HepG2 (cell line): Measurements from ENCODE around the gene FUT3. TPM values are rescaled to one million over a fixed set of nuclear protein-coding genes. Genes with fewer than 3 reads are reported as not detected.
A peak's percentile ranks its signal among the peaks of the same experiment; 100 is the strongest.

Experiments
- ATAC-seq: fragments of 200-7000 bp; cut with Tn5 transposase; 3 replicates; pipeline ENCODE4 v1.9.1; 2020; ENCODE audit warnings: mild to moderate bottlenecking, moderate library complexity
- BruUV-seq: library from RNA; stranded (reverse); fragments of 400-500 nt; replicated peaks from 2 replicates; lab custom pipeline; 2021; lab: Mats Ljungman, UMichigan
- CTCF ChIA-PET: fragments of 300-600 bp; formaldehyde crosslinking; extraction: SDS; loops from one replicate; lab custom pipeline; 2021; ENCODE audit warnings: low total read pairs, inconsistent platforms, low intra/inter-chr PET ratio; lab: Yijun Ruan, JAX
- POLR2A ChIA-PET: fragments of 350-600 bp; sonication (Branson Sonifier 250); formaldehyde crosslinking; loops from one replicate; lab custom pipeline; 2020; ENCODE audit warnings: antibody characterized with exemption, inconsistent platforms; lab: Yijun Ruan, JAX
- DNase-seq: peaks from one replicate; pipeline ENCODE4 v3.0.0-alpha.2; 2015; ENCODE audit warnings: low spot score
- FAIRE-seq: peaks from 3 replicates; lab custom pipeline; 2011; peaks lifted over from hg19 to GRCh38; lab: Jason Lieb, UNC
- H2AFZ ChIP-seq: one replicate; pipeline ENCODE4 v1.6.1; 2011; ENCODE audit warnings: low read length, inconsistent platforms
- H3K27ac ChIP-seq: fragments of 300-600 bp; 3 replicates; pipeline ENCODE4 v1.8.0; 2011; ENCODE audit warnings: mixed run types, mild to moderate bottlenecking, mixed read lengths, low read length, inconsistent platforms; ENCODE audit not compliant: insufficient read depth; ENCODE audit errors: extremely low read length
- H3K27me3 ChIP-seq, 2 experiments: fragments of 200-600 bp in 1 of 2; 2 replicates in 1 of 2; 3 replicates in 1 of 2; pipeline versions ENCODE4 v1.6.0 to v1.8.0; 2011; ENCODE audit warnings: low read length in 2 of 2, mild to moderate bottlenecking in 2 of 2, moderate library complexity in 2 of 2, inconsistent platforms in 1 of 2; ENCODE audit not compliant: insufficient read depth in 2 of 2, control insufficient read depth in 1 of 2
- H3K36me3 ChIP-seq, 2 experiments: fragments of 200-600 bp in 1 of 2; replicated peaks in 1 of 2; 2 replicates in 1 of 2; 3 replicates in 1 of 2; pipeline versions ENCODE4 v1.5.1 to v1.8.0; 2011; ENCODE audit warnings: low read length in 2 of 2, inconsistent platforms in 1 of 2; ENCODE audit not compliant: insufficient read depth in 2 of 2, control insufficient read depth in 1 of 2
- H3K4me1 ChIP-seq: 2 replicates; pipeline ENCODE4 v1.5.1; 2012; ENCODE audit warnings: low read length, inconsistent platforms; ENCODE audit not compliant: insufficient read depth
- H3K4me2 ChIP-seq: 2 replicates; pipeline ENCODE4 v1.6.0; 2011; ENCODE audit warnings: low read depth, low read length, inconsistent platforms
- H3K4me3 ChIP-seq, 3 experiments: fragments of 200-600 bp in 1 of 3; sonication (generic), shearing (Covaris generic) in 1 of 3; replicated peaks in 1 of 3; 2 replicates each; pipeline ENCODE4 v1.5.1; 2011 to 2016; ENCODE audit warnings: low read length in 3 of 3, inconsistent platforms in 2 of 3, low read depth in 2 of 3, mild to moderate bottlenecking in 2 of 3, control low read depth in 1 of 3, mixed read lengths in 1 of 3; ENCODE audit not compliant: insufficient read depth in 1 of 3
- H3K79me2 ChIP-seq: one replicate; pipeline ENCODE4 v1.6.1; 2011; ENCODE audit warnings: low read length, inconsistent platforms; ENCODE audit not compliant: insufficient read depth
- H3K9ac ChIP-seq: 2 replicates; pipeline ENCODE4 v1.6.0; 2011; ENCODE audit warnings: mild to moderate bottlenecking, low read depth, low read length, inconsistent platforms; ENCODE audit not compliant: insufficient read depth
- H3K9me3 ChIP-seq: 2 replicates; pipeline ENCODE4 v1.5.1; 2012; ENCODE audit warnings: mild to moderate bottlenecking, low read length
- H4K20me1 ChIP-seq: 2 replicates; pipeline ENCODE4 v1.6.0; 2011; ENCODE audit warnings: inconsistent platforms, mild to moderate bottlenecking, low read length, moderate library complexity; ENCODE audit not compliant: insufficient read depth
- CHD2 ChIP-seq: IDR thresholded peaks from 2 replicates; pipeline ENCODE4 v1.6.1; 2011; ENCODE audit warnings: low read depth, low read length, improper control_type of control experiment
- HMGXB4 ChIP-seq, 2 experiments: sonication (generic) in 1 of 2; formaldehyde crosslinking in 1 of 2; IDR thresholded peaks; 2 replicates each; pipeline versions ENCODE4 v1.4.0 to v1.6.1; 2018 to 2020; ENCODE audit warnings: missing genetic modification reagents in 2 of 2, borderline replicate concordance in 1 of 2, low read depth in 1 of 2, mild to moderate bottlenecking in 1 of 2, missing biosample characterization in 1 of 2
- ISL2 ChIP-seq: sonication (generic); formaldehyde crosslinking; IDR thresholded peaks from 2 replicates; pipeline ENCODE4 v1.5.0; 2020; ENCODE audit warnings: missing genetic modification reagents
- KDM2A ChIP-seq: sonication (generic); formaldehyde crosslinking; IDR thresholded peaks from 2 replicates; pipeline ENCODE4 v1.4.0; 2020; ENCODE audit warnings: low read depth, missing genetic modification reagents, borderline replicate concordance
- MAZ ChIP-seq, 2 experiments: sonication (generic) in 1 of 2; formaldehyde crosslinking in 1 of 2; IDR thresholded peaks; 2 replicates each; pipeline versions ENCODE4 v1.5.0 to v1.6.1; 2012 to 2020; ENCODE audit warnings: low read depth in 2 of 2, mild to moderate bottlenecking in 2 of 2, borderline replicate concordance in 1 of 2, improper control_type of control experiment in 1 of 2, low read length in 1 of 2, missing genetic modification reagents in 1 of 2, moderate library complexity in 1 of 2
- MBNL3 ChIP-seq: fragments of 250-450 bp; sonication (Bioruptor Pico); conservative IDR thresholded peaks from 2 replicates; pipeline ENCODE4 v1.8.0; 2022; ENCODE audit warnings: mild to moderate bottlenecking, inconsistent platforms
- NFYC ChIP-seq: IDR thresholded peaks from 2 replicates; pipeline ENCODE4 v1.6.1; 2016; ENCODE audit warnings: missing genetic modification reagents, missing compliant biosample characterization
- PATZ1 ChIP-seq: sonication (generic); formaldehyde crosslinking; IDR thresholded peaks from 2 replicates; pipeline ENCODE4 v1.4.0; 2020; ENCODE audit warnings: missing genetic modification reagents
- SP2 ChIP-seq: sonication (generic); formaldehyde crosslinking; IDR thresholded peaks from 2 replicates; pipeline ENCODE4 v1.5.1; 2020; ENCODE audit warnings: mild to moderate bottlenecking, missing genetic modification reagents
- XRCC5 ChIP-seq: fragments of 200-400 bp; formaldehyde crosslinking; optimal IDR thresholded peaks from 2 replicates; pipeline ENCODE3; 2017; ENCODE audit warnings: mild to moderate bottlenecking, low read length
- ZKSCAN8 ChIP-seq: IDR thresholded peaks from 2 replicates; pipeline ENCODE4 v1.6.1; 2016; ENCODE audit warnings: borderline replicate concordance, missing genetic modification reagents, missing compliant biosample characterization
- ZMYM3 ChIP-seq: sonication (generic); formaldehyde crosslinking; IDR thresholded peaks from 2 replicates; pipeline ENCODE4 v1.5.1; 2020; ENCODE audit warnings: mild to moderate bottlenecking, missing genetic modification reagents
- ZNF264 ChIP-seq: sonication (generic); formaldehyde crosslinking; IDR thresholded peaks from 2 replicates; pipeline ENCODE4 v1.4.0; 2020; ENCODE audit warnings: missing genetic modification reagents
- ZNF720 ChIP-seq: sonication (generic); formaldehyde crosslinking; IDR thresholded peaks from 2 replicates; pipeline ENCODE4 v1.4.0; 2020; ENCODE audit warnings: missing genetic modification reagents
- WGBS: methylation state at CpG from one replicate; pipeline ENCODE4 v1.1.6; 2017; ENCODE audit warnings: low lambda C conversion rate; 5-methylcytosine and 5-hydroxymethylcytosine counted together
- in situ Hi-C: cut with HindIII; loops from 2 replicates; pipeline ENCODE4 v1.10.0; 2017; ENCODE audit warnings: low pct_unique_long_range_greater_than_20kb; ENCODE audit not compliant: extremely low pct_ligation_motif_present
- intact Hi-C: fragments of 100-400 bp; cut with micrococcal nuclease; formaldehyde crosslinking; loops from one replicate; pipeline ENCODE4 v1.10.0; 2022; ENCODE audit not compliant: unreplicated experiment
- polyA plus RNA-seq, 8 experiments: library from polyadenylated mRNA; depleted of rRNA in 3 of 8; stranded (reverse) in 7 of 8; unstranded in 1 of 8; fragments of >200 nt; fragmentation: Illumina TruSeq in 4 of 8; extraction: Trizol in 4 of 8; gene quantifications; 2 replicates each; pipeline versions ENCODE4 v1.2.1 to v1.2.3, GENCODE V29; 2011 to 2016; ENCODE audit warnings: low read depth in 4 of 8, missing spikeins in 1 of 8, mixed read lengths in 1 of 8; ENCODE audit not compliant: insufficient read depth in 1 of 8
- total RNA-seq, 5 experiments: library from RNA; depleted of rRNA; stranded (reverse); fragments of >200 nt; fragmentation: Illumina TruSeq; extraction: Trizol; gene quantifications; 2 replicates each; pipeline ENCODE4 v1.2.3, GENCODE V29; 2016; ENCODE audit warnings: low read depth in 1 of 5

The FUT3 gene
- total and polyA plus RNA-seq, 2 of the 13 experiments (the other 11 are each of a cell fraction or from before 2014, with no cell fraction given), result 0.53 to 1.1 TPM

- in situ Hi-C loops, result no loop called here
Measured at GRCh38 chr19:5824751-5825150, 26.5 kb downstream of the FUT3 start.

GRCh38 chr19:5823579-5824281, 27.5 kb downstream of the FUT3 start:
- H4K20me1 ChIP-seq, result peaks cover 2% of the 10 kb centered on the region; the same call in 1 of the 2 replicates
- peaks cover 46% of the 10 kb centered on the region for H3K4me1 ChIP-seq
- no peaks in the 10 kb centered on the region for H3K9me3 ChIP-seq
- DNase-seq, result no peak
- POLR2A ChIA-PET, result interaction anchor here (1.1 kb wide), 2 partner anchors 68 to 81 kb away, joined by 3 read pairs; partner anchors contain the start of gene VMAC
- CTCF ChIA-PET, result interaction anchor here (1.7 to 2.3 kb wide), 2 partner anchors 19 to 69 kb away, joined by 5 to 30 read pairs; partner anchors contain the start of gene NRTN
- no peaks in the 10 kb centered on the region for H3K36me3 ChIP-seq
- ATAC-seq, result peak; percentile 50
- intact Hi-C loops, result no loop called here
- H3K4me3 ChIP-seq, result no peak overlapping the region
- WGBS, result 64% methylated on average over 15 of the region's 30 CpGs
- FAIRE-seq, result peak; percentile 21
- no peaks in the 10 kb centered on the region; a peak in 1 of 5 replicates for H3K27me3 ChIP-seq
- no TSS peak for BruUV-seq
- no peak overlapping the region for H2AFZ ChIP-seq
- in situ Hi-C loops, result no loop called here
- peaks cover 4% of the 10 kb centered on the region for H3K79me2 ChIP-seq
- no peak overlapping the region for H3K4me2 ChIP-seq
- no peak overlapping the region for H3K9ac ChIP-seq
- H3K27ac ChIP-seq, result no peak overlapping the region
- 0 out of 2 replicates have a peak, but pooled peaks have one; percentile 25 for TF ChIP-seq ZKSCAN8 (CRISPR knock-in tag)
- 0 out of 2 replicates have a peak, but pooled peaks have one; percentile 21 for TF ChIP-seq KDM2A
- no peak for TF ChIP-seq ISL2
- TF ChIP-seq NFYC, result no peak
- peak; percentile 38 for TF ChIP-seq PATZ1
- peak in 1 of 2 experiments; percentile 36; a peak in 1 of 4 replicates for TF ChIP-seq HMGXB4 (CRISPR knock-in tag; IDR thresholded peaks at IDR 0.05; ENCODE audit: borderline replicate concordance in 1 of 2, low read depth in 1 of 2)
- peak; percentile 33; the same call in 1 of the 2 replicates for TF ChIP-seq MAZ (IDR thresholded peaks at IDR 0.05; ENCODE audit: borderline replicate concordance, low read depth, low read length)
- TF ChIP-seq MAZ (CRISPR knock-in tag; IDR thresholded peaks at IDR 0.05; ENCODE audit: low read depth), result no peak
- TF ChIP-seq MBNL3 (CRISPR knock-in tag), result no peak
- TF ChIP-seq XRCC5, result peak; percentile 78
- TF ChIP-seq ZMYM3, result peak; percentile 60

More at GRCh38 chr19:5824751-5825150, 26.5 kb downstream of the FUT3 start:
- Histone ChIP-seq H3K4me2 (no peak overlapping the region), H3K4me1 (peaks cover 57% of the 10 kb centered on the region), H2AFZ (no peak overlapping the region), H3K4me3 (no peak overlapping the region), H3K27ac (no peak overlapping the region), H3K79me2 (peaks cover 12% of the 10 kb centered on the region), H3K9ac (no peak overlapping the region), H3K36me3 (no peaks in the 10 kb centered on the region), H3K27me3 (no peaks in the 10 kb centered on the region; a peak in 1 of 5 replicates), H3K9me3 (no peaks in the 10 kb centered on the region), H4K20me1 (peaks cover 2% of the 10 kb centered on the region; the same call in 1 of the 2 replicates)
- intact Hi-C loops, result loop anchor here (5.0 kb wide), 1 partner anchor 48 kb away; the partner anchor contains the start of gene FUT5
- DNase-seq (no peak), FAIRE-seq (no peak), ATAC-seq (no peak)
- 98% methylated on average over 10 of the region's 10 CpGs for WGBS
- CTCF ChIA-PET, result no interaction called here
- BruUV-seq, result no TSS peak
- no peak for TF ChIP-seq ZNF264 (CRISPR knock-in tag)
- TF ChIP-seq CHD2, result no peak
- TF ChIP-seq SP2 (CRISPR knock-in tag), result no peak
- no peak for TF ChIP-seq ZNF720
- POLR2A ChIA-PET, result interaction anchor here (1.1 kb wide), 1 partner anchor 80 kb away, joined by 3 read pairs; the partner anchor contains the start of gene VMAC
